ENCODE results near the gene ITPA.
"Not testable (repeated sequence)": the region's sequence is repeated elsewhere in the genome, so short reads cannot be mapped to it uniquely, and the experiment has no call there.

ITPA gene

DNA sequence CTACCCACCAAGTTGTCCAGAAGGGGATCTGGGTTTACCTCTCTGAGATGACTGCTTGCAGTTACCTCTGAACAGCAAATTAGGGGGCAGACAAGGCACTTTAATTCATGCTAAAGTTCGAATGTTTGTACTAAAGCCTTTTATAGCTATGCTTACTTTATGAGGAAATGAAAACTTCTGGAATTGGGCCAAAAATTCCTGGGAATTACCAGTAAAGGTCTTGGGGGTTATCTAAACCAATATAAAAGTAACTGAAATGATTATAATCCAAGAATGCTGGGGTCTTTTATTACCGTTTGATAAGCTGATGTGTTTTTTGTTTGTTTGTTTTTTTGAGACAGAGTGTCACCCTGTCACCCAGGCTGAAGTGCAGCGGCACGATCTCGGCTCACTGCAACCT, 28.0 kb upstream of the ITPA start:
- TF ChIP-seq, protein P1, sequence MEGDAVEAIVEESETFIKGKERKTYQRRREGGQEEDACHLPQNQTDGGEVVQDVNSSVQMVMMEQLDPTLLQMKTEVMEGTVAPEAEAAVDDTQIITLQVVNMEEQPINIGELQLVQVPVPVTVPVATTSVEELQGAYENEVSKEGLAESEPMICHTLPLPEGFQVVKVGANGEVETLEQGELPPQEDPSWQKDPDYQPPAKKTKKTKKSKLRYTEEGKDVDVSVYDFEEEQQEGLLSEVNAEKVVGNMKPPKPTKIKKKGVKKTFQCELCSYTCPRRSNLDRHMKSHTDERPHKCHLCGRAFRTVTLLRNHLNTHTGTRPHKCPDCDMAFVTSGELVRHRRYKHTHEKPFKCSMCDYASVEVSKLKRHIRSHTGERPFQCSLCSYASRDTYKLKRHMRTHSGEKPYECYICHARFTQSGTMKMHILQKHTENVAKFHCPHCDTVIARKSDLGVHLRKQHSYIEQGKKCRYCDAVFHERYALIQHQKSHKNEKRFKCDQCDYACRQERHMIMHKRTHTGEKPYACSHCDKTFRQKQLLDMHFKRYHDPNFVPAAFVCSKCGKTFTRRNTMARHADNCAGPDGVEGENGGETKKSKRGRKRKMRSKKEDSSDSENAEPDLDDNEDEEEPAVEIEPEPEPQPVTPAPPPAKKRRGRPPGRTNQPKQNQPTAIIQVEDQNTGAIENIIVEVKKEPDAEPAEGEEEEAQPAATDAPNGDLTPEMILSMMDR (IDR thresholded peaks at IDR 0.05; ENCODE audit: insufficient read depth, low read length, missing control alignments) = no peak
- CTCF ChIA-PET = no interaction called here
- no peak for DNase-seq (ENCODE audit: low read depth, low spot score)
- POLR2A ChIA-PET = interaction anchor here (0.5 kb wide), 1 partner anchor 71 kb away, joined by 3 read pairs; no protein-coding TSS in a partner anchor
- H3K4me3 ChIP-seq (ENCODE audit: low read depth, low read length) = no peak overlapping the region

DNA sequence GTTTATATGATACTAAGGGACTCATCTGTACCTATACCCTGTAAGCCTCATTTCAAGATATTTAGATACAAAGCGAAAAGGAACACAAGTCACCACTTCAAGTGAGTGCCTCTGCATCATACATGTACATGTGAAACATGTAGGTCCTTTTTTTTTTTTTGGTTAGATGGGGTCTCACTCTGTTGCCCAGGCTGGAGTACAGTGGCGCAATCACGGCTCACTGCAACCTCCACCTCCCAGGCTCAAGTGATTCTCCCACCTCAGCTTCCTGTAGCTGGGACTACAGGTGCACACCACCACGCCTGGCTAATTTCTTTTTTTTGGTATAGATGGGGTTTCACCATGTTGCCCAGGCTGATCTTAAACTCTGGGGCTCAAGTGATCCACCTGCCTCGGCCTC, 26.9 kb upstream of the ITPA start:
- DNase-seq (ENCODE audit: low read depth, low spot score); H3K4me3 ChIP-seq (ENCODE audit: low read depth, low read length); CTCF ChIA-PET; POLR2A ChIA-PET: not testable (repeated sequence)

- DNase-seq (ENCODE audit: low read depth, low spot score) = no peak
- CTCF ChIA-PET = interaction anchor here (1.5 kb wide), 1 partner anchor 131 kb away, joined by 4 read pairs; no protein-coding TSS in a partner anchor
- H3K4me3 ChIP-seq (ENCODE audit: low read depth, low read length) = no peak overlapping the region
- POLR2A ChIA-PET = no interaction called here
- TF ChIP-seq, protein P1 (IDR thresholded peaks at IDR 0.05; ENCODE audit: insufficient read depth, low read length, missing control alignments) = no peak
Measured at GRCh38 chr20:3183896-3184612, 25.2 kb upstream of the ITPA start.

DNA sequence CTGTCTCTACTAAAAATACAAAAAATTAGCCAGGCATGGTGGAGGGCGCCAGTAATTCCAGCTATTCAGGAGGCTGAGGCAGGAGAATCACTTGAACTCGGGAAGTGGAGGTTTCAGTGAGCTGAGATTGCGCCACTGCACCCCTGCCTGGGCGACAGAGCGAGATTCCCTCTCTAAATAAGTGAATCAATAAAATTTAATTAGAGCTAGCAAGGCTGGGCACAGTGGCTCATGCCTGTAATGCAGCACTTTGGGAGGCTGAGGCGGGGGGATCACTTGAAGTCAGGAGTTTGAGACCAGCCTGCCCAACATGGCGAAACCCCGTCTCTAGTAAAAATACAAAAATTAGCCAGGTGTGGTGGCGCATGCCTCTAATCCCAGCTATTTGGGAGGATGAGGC, 21.4 kb upstream of the ITPA start:
- POLR2A ChIA-PET = interaction anchor here (1.3 kb wide), 1 partner anchor 15 kb away, joined by 4 read pairs; no protein-coding TSS in a partner anchor
- CTCF ChIA-PET = interaction anchor here (1.2 kb wide), 1 partner anchor 10 kb away, joined by 4 read pairs; no protein-coding TSS in a partner anchor
- not testable (repeated sequence) for H3K4me3 ChIP-seq (ENCODE audit: low read depth, low read length); DNase-seq (ENCODE audit: low read depth, low spot score)

- POLR2A ChIA-PET = no interaction called here
- CTCF ChIA-PET = no interaction called here
- DNase-seq (ENCODE audit: low read depth, low spot score) = no peak
- TF ChIP-seq, protein P1 (IDR thresholded peaks at IDR 0.05; ENCODE audit: insufficient read depth, low read length, missing control alignments) = no peak
- no peak overlapping the region for H3K4me3 ChIP-seq (ENCODE audit: low read depth, low read length)
Measured at GRCh38 chr20:3188823-3189413, 20.4 kb upstream of the ITPA start.

DNA sequence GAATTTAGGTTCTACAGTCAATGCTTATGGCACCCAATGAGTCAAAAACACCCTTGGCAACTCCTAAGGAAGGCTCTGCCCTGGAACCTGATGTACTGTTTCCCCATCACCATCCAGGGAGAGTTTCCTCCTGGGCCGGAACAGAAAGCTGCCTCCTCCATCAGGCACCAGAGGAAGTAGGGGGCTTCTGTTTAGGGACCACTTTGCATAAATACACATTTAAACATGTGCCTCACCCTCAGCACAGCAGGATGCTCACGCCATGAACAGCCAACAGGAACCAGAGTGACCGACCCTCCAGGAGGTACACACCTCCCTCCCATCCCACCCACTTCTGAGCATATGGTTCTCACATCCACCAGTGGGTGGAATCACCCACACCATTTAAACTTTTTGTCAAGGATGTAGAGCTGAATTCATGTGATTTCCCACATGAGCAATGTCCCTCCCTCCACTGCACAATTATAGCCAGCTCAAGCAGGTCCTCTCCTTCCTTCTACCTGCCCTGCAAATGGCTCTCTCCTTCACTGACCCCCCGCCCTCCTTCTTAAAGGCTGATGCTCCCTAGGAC, 19.7 kb upstream of the ITPA start:
- no peak for DNase-seq (ENCODE audit: low read depth, low spot score)
- TF ChIP-seq, protein P1 (IDR thresholded peaks at IDR 0.05; ENCODE audit: insufficient read depth, low read length, missing control alignments) = no peak
- POLR2A ChIA-PET = no interaction called here
- CTCF ChIA-PET = interaction anchor here (0.9 kb wide), 1 partner anchor 29 kb away, joined by 3 read pairs; no protein-coding TSS in a partner anchor
- no peak overlapping the region for H3K4me3 ChIP-seq (ENCODE audit: low read depth, low read length)

DNA sequence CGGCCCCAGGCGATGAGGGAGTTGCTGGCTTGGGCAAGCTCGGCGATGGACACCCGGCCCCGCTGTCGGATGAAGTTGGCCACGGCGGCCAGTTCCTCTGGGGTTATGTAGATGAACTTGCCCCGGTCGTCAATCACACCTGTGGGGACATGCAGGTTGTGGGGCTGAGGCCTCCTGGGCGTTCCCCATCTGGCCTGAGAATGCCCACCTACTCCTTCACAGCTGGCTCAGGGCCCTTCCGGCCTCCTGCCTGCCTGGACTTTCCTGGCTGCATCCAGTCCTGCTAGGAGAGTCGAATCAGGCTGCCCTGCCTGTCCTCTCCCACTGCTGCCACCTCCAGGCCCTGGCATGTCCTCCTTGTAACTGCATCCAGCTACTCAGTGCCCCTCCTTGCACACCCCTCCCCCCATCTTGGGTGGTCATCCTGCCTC, 18.6 kb upstream of the ITPA start:
- ChIA-PET CTCF (no interaction called here), POLR2A (no interaction called here)
- TF ChIP-seq, protein P1 (IDR thresholded peaks at IDR 0.05; ENCODE audit: insufficient read depth, low read length, missing control alignments) = peak; percentile 1
- no peak for DNase-seq (ENCODE audit: low read depth, low spot score)
- no peak overlapping the region for H3K4me3 ChIP-seq (ENCODE audit: low read depth, low read length)
